ENCODE data around the gene CPNE7.
A peak's percentile ranks its signal among the peaks of the same experiment; 100 is the strongest.

CPNE7 gene

GRCh38 chr16:89572073-89572484 lies 3.5 kb upstream of the CPNE7 start:
- no peaks in the 10 kb centered on the region for H3K9me3 ChIP-seq (ENCODE audit: control insufficient read depth, insufficient read depth, low read length)
- no peaks in the 10 kb centered on the region for H3K36me3 ChIP-seq (ENCODE audit: control insufficient read depth, insufficient read depth, low read length)
- no peaks in the 10 kb centered on the region for H3K4me1 ChIP-seq (ENCODE audit: control insufficient read depth, insufficient read depth, low read length)
- peaks cover 3% of the 10 kb centered on the region for H3K27me3 ChIP-seq (ENCODE audit: control insufficient read depth, insufficient read depth, low read length)
- no peak overlapping the region for H3K9ac ChIP-seq (ENCODE audit: low read depth, low read length)
- no peak overlapping the region for H3K4me3 ChIP-seq (ENCODE audit: low read depth, low read length)

- Histone ChIP-seq H3K9me3 (ENCODE audit: control insufficient read depth, insufficient read depth, low read length) (no peaks in the 10 kb centered on the region), H3K4me1 (ENCODE audit: control insufficient read depth, insufficient read depth, low read length) (no peaks in the 10 kb centered on the region), H3K27me3 (ENCODE audit: control insufficient read depth, insufficient read depth, low read length) (peaks cover 7% of the 10 kb centered on the region), H3K36me3 (ENCODE audit: control insufficient read depth, insufficient read depth, low read length) (no peaks in the 10 kb centered on the region), H3K9ac (ENCODE audit: low read depth, low read length) (no peak overlapping the region), H3K4me3 (ENCODE audit: low read depth, low read length) (no peak overlapping the region)
Measured at GRCh38 chr16:89572485-89573205, 2.9 kb upstream of the CPNE7 start.

DNA sequence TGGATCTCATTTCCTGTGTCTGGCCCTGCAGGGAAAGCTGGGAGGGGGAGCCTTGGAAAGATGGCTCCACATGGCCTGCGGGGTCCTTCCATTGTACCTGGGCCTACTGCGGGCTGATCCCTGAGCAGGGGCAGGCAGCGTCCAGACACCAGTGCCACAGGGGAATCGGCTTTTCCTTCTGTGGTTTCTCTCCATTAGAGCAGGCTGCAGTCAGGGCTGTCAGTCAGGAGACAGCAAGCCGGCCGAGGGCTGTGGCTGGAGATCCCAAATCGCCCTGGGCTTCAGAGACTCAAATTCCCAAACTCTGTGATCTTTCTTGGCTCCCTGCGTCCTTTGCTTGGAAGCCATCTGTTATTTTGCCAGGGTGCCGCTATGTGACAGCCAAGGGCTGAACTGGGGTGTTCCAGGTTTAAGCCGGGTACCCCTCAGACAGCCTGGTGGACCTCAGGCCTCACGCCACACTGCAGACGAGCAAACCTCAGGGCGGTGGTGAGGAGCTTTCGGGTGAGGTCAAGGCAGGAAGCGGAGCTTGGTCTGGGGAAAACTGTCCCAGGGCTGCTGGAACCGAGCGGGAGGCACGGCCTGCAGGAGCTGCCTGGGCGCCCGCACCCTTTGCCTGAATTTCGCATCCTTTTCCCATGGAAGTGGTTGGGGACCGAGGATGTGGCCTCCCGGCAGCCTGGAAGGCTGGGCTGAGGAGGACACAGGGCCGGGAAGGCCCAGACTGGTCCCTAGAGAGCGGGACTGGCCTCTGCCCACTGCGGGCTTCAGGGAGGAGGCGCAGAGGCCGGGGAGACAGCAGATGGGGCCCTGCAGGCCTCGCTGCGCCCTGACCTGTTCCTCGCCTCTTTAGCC lies 1.5 kb upstream of the CPNE7 start:
- Histone ChIP-seq H3K9me3 (ENCODE audit: control insufficient read depth, insufficient read depth, low read length) (no peaks in the 10 kb centered on the region), H3K36me3 (ENCODE audit: control insufficient read depth, insufficient read depth, low read length) (peaks cover under 1% of the 10 kb centered on the region), H3K27me3 (ENCODE audit: control insufficient read depth, insufficient read depth, low read length) (peaks cover 7% of the 10 kb centered on the region), H3K4me1 (ENCODE audit: control insufficient read depth, insufficient read depth, low read length) (no peaks in the 10 kb centered on the region), H3K4me3 (ENCODE audit: low read depth, low read length) (peak overlapping the region; percentile 52), H3K9ac (ENCODE audit: low read depth, low read length) (peak overlapping the region; percentile 16)

- H3K9ac ChIP-seq (ENCODE audit: low read depth, low read length), result peak overlapping the region; percentile 16
- no peaks in the 10 kb centered on the region for H3K9me3 ChIP-seq (ENCODE audit: control insufficient read depth, insufficient read depth, low read length)
- peaks cover 7% of the 10 kb centered on the region for H3K27me3 ChIP-seq (ENCODE audit: control insufficient read depth, insufficient read depth, low read length)
- H3K4me3 ChIP-seq (ENCODE audit: low read depth, low read length), result peak overlapping the region; percentile 55
- H3K36me3 ChIP-seq (ENCODE audit: control insufficient read depth, insufficient read depth, low read length), result peaks cover 7% of the 10 kb centered on the region
- no peaks in the 10 kb centered on the region for H3K4me1 ChIP-seq (ENCODE audit: control insufficient read depth, insufficient read depth, low read length)
Measured at GRCh38 chr16:89574681-89575246, 794 bp upstream of the CPNE7 start.

GRCh38 chr16:89576153-89577054 lies 846 bp downstream of the CPNE7 start:
- Histone ChIP-seq H3K4me3 (ENCODE audit: low read depth, low read length) (peak overlapping the region; percentile 55), H3K9me3 (ENCODE audit: control insufficient read depth, insufficient read depth, low read length) (no peaks in the 10 kb centered on the region), H3K4me1 (ENCODE audit: control insufficient read depth, insufficient read depth, low read length) (no peaks in the 10 kb centered on the region), H3K9ac (ENCODE audit: low read depth, low read length) (peak overlapping the region; percentile 37), H3K36me3 (ENCODE audit: control insufficient read depth, insufficient read depth, low read length) (peaks cover 11% of the 10 kb centered on the region), H3K27me3 (ENCODE audit: control insufficient read depth, insufficient read depth, low read length) (peaks cover 7% of the 10 kb centered on the region)

DNA sequence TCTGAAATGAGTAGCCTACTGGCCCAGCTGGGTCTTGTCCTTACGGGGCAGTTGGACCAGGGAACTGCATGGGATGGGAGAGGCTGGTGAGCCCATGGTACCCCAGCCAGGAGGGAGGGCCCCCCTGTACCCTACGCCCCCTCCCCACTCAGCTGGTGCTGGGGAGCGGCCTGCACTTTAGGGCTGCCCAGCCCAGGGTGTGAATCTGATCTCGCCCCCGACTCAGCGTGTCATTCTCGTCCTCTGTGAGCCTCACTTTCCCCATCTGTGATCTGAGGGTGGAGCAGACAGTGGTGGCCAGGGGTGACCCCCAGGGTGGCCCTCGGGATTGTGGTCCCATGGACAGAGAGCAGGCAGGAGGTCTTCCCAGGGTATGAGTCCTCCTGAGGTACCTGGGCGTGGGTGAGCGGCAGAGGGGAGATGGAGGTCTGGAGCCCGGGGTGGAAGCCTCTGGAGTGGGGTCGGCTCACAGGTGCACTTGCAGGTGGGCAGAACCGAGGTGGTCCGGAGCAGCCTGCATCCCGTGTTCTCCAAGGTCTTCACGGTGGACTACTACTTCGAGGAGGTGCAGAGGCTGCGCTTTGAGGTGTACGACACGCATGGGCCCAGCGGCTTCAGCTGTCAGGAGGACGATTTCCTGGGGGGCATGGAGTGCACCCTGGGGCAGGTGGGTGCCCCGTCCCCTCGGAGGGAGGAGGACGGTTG lies 1.6 kb downstream of the CPNE7 start:
- Histone ChIP-seq H3K9ac (ENCODE audit: low read depth, low read length) (no peak overlapping the region), H3K9me3 (ENCODE audit: control insufficient read depth, insufficient read depth, low read length) (no peaks in the 10 kb centered on the region), H3K4me1 (ENCODE audit: control insufficient read depth, insufficient read depth, low read length) (no peaks in the 10 kb centered on the region), H3K27me3 (ENCODE audit: control insufficient read depth, insufficient read depth, low read length) (peaks cover 7% of the 10 kb centered on the region), H3K4me3 (ENCODE audit: low read depth, low read length) (no peak overlapping the region), H3K36me3 (ENCODE audit: control insufficient read depth, insufficient read depth, low read length) (peaks cover 11% of the 10 kb centered on the region)

- H3K27me3 ChIP-seq (ENCODE audit: control insufficient read depth, insufficient read depth, low read length), result peaks cover 7% of the 10 kb centered on the region
- no peaks in the 10 kb centered on the region for H3K4me1 ChIP-seq (ENCODE audit: control insufficient read depth, insufficient read depth, low read length)
- H3K9ac ChIP-seq (ENCODE audit: low read depth, low read length), result no peak overlapping the region
- peaks cover 14% of the 10 kb centered on the region for H3K36me3 ChIP-seq (ENCODE audit: control insufficient read depth, insufficient read depth, low read length)
- H3K4me3 ChIP-seq (ENCODE audit: low read depth, low read length), result no peak overlapping the region
- no peaks in the 10 kb centered on the region for H3K9me3 ChIP-seq (ENCODE audit: control insufficient read depth, insufficient read depth, low read length)
Measured at GRCh38 chr16:89579351-89579750, 3.8 kb downstream of the CPNE7 start.

DNA sequence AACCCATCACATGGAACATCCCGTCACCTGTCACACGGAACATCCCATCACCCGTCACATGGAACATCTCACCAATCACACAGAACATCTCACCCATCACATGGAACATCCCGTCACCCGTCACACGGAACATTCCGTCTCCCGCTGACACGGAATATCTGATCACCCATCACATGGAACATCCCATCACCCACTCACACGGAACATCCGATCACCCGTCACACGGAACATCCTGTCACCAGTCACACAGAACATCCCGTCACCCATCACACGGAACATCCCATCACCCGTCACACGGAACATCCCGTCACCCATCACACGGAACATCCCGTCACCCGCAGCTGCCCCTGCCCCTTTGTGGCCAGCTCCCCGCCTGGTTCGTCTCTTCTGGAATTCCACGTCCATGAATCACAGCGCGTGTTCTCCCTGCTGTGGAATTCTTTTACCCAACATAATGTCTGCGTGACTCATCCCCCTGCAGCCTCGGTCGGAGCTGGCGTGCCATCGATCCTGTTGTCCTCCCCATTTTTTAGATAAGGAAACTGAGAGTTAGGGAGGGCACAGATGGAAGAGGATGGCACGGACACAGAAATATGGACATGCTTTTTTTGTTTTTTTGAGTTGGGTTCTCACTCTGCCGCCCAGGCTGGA lies 5.6 kb downstream of the CPNE7 start:
- H3K9ac ChIP-seq (ENCODE audit: low read depth, low read length), result no peak overlapping the region
- no peak overlapping the region for H3K4me3 ChIP-seq (ENCODE audit: low read depth, low read length)
- no peaks in the 10 kb centered on the region for H3K9me3 ChIP-seq (ENCODE audit: control insufficient read depth, insufficient read depth, low read length)
- H3K27me3 ChIP-seq (ENCODE audit: control insufficient read depth, insufficient read depth, low read length), result peaks cover 7% of the 10 kb centered on the region
- H3K4me1 ChIP-seq (ENCODE audit: control insufficient read depth, insufficient read depth, low read length), result no peaks in the 10 kb centered on the region
- H3K36me3 ChIP-seq (ENCODE audit: control insufficient read depth, insufficient read depth, low read length), result peaks cover 14% of the 10 kb centered on the region

- H3K4me1 ChIP-seq (ENCODE audit: control insufficient read depth, insufficient read depth, low read length), result no peaks in the 10 kb centered on the region
- H3K4me3 ChIP-seq (ENCODE audit: low read depth, low read length), result no peak overlapping the region
- no peak overlapping the region for H3K9ac ChIP-seq (ENCODE audit: low read depth, low read length)
- peaks cover 4% of the 10 kb centered on the region for H3K27me3 ChIP-seq (ENCODE audit: control insufficient read depth, insufficient read depth, low read length)
- peaks cover 17% of the 10 kb centered on the region for H3K36me3 ChIP-seq (ENCODE audit: control insufficient read depth, insufficient read depth, low read length)
- no peaks in the 10 kb centered on the region for H3K9me3 ChIP-seq (ENCODE audit: control insufficient read depth, insufficient read depth, low read length)
Measured at GRCh38 chr16:89581861-89582563, 6.5 kb downstream of the CPNE7 start.

- H3K36me3 ChIP-seq (ENCODE audit: control insufficient read depth, insufficient read depth, low read length), result peaks cover 21% of the 10 kb centered on the region
- no peaks in the 10 kb centered on the region for H3K4me1 ChIP-seq (ENCODE audit: control insufficient read depth, insufficient read depth, low read length)
- H3K4me3 ChIP-seq (ENCODE audit: low read depth, low read length), result no peak overlapping the region
- no peak overlapping the region for H3K9ac ChIP-seq (ENCODE audit: low read depth, low read length)
- H3K9me3 ChIP-seq (ENCODE audit: control insufficient read depth, insufficient read depth, low read length), result no peaks in the 10 kb centered on the region
- no peaks in the 10 kb centered on the region for H3K27me3 ChIP-seq (ENCODE audit: control insufficient read depth, insufficient read depth, low read length)
Measured at GRCh38 chr16:89582614-89583196, 7.1 kb downstream of the CPNE7 start.
